A673 (cell line): Measurements from ENCODE around the gene MICAL3. TPM values are rescaled to one million over a fixed set of nuclear protein-coding genes. Genes with fewer than 3 reads are reported as not detected.
"Not testable (repeated sequence)": the region's sequence is repeated elsewhere in the genome, so short reads cannot be mapped to it uniquely, and the experiment has no call there.

Source experiments
- BruUV-seq: library from RNA; stranded (reverse); fragments of 400-500 nt; replicated peaks from 2 replicates; lab custom pipeline; 2021; lab: Mats Ljungman, UMichigan
- CTCF ChIA-PET: fragments of 300-600 bp; sonication (Branson Sonifier 250); formaldehyde crosslinking; loops from one replicate; lab custom pipeline; 2022; ENCODE audit warnings: antibody characterized with exemption; lab: Charles Lee
- POLR2A ChIA-PET: fragments of 300-600 bp; sonication (Branson Sonifier 250); formaldehyde crosslinking; loops from one replicate; lab custom pipeline; 2022; ENCODE audit warnings: antibody characterized with exemption; ENCODE audit not compliant: low non-redundant PET; lab: Charles Lee
- DNase-seq: peaks from one replicate; pipeline ENCODE4 v3.0.0-alpha.2; 2015; ENCODE audit warnings: low spot score
- H3K27ac ChIP-seq: fragments of 200-600 bp; sonication (generic); 2 replicates; pipeline ENCODE4 v1.5.1; 2016; ENCODE audit warnings: mixed run types, low read depth, mild to moderate bottlenecking, mixed read lengths, antibody characterized with exemption, low read length; ENCODE audit not compliant: poor library complexity, severe bottlenecking
- H3K27me3 ChIP-seq: fragments of 200-600 bp; sonication (generic); replicated peaks from 2 replicates; pipeline ENCODE4 v1.6.1; 2017; ENCODE audit warnings: mixed run types, low read depth, mild to moderate bottlenecking, mixed read lengths, antibody characterized with exemption, low read length; ENCODE audit not compliant: insufficient read depth, poor library complexity
- H3K36me3 ChIP-seq: fragments of 200-600 bp; sonication (generic); 2 replicates; pipeline ENCODE4 v1.6.1; 2016; ENCODE audit warnings: mixed run types, mild to moderate bottlenecking, mixed read lengths, antibody characterized with exemption, low read length; ENCODE audit not compliant: insufficient read depth, poor library complexity, severe bottlenecking
- H3K4me1 ChIP-seq: fragments of 200-600 bp; sonication (generic); 2 replicates; pipeline ENCODE4 v1.6.1; 2017; ENCODE audit warnings: mixed run types, mild to moderate bottlenecking, mixed read lengths, antibody characterized with exemption, low read length; ENCODE audit not compliant: insufficient read depth, poor library complexity, severe bottlenecking
- H3K4me3 ChIP-seq: fragments of 200-600 bp; sonication (generic); 2 replicates; pipeline ENCODE4 v1.5.1; 2016; ENCODE audit warnings: low read depth, mixed run types, mild to moderate bottlenecking, mixed read lengths, low read length; ENCODE audit not compliant: poor library complexity, severe bottlenecking
- H3K9me3 ChIP-seq: fragments of 200-600 bp; sonication (generic); 2 replicates; pipeline ENCODE4 v1.6.1; 2016; ENCODE audit warnings: mixed run types, low read depth, mild to moderate bottlenecking, mixed read lengths, antibody characterized with exemption, low read length; ENCODE audit not compliant: poor library complexity, severe bottlenecking
- CTCF ChIP-seq: fragments of 300-800, 200-600 bp; sonication (generic); conservative IDR thresholded peaks from 2 replicates; pipeline ENCODE4 v1.5.1; 2017; ENCODE audit warnings: low read depth, mild to moderate bottlenecking, antibody characterized with exemption, low read length, moderate library complexity, mixed read lengths
- EZH2 ChIP-seq: fragments of 200-600 bp; sonication (generic); IDR thresholded peaks from 2 replicates; pipeline ENCODE4 v1.6.1; 2017; ENCODE audit warnings: borderline replicate concordance, low read depth, mild to moderate bottlenecking, mixed read lengths, antibody characterized with exemption, low read length; ENCODE audit not compliant: poor library complexity, severe bottlenecking
- intact Hi-C: fragments of 100-400 bp; cut with micrococcal nuclease; formaldehyde crosslinking; loops from one replicate; pipeline ENCODE4 v1.10.0; 2022; ENCODE audit not compliant: unreplicated experiment
- total RNA-seq: library from RNA; stranded (reverse); gene quantifications from 2 replicates; pipeline ENCODE4 v1.2.3, GENCODE V29; 2021

The MICAL3 gene
- total RNA-seq, 1 experiment from 2014 or later: 63.6 TPM

- no peaks in the 10 kb centered on the region for H3K9me3 ChIP-seq
- no peak overlapping the region for H3K27ac ChIP-seq
- no peaks in the 10 kb centered on the region for H3K36me3 ChIP-seq
- H3K4me1 ChIP-seq: no peaks in the 10 kb centered on the region
- CTCF ChIA-PET: no interaction called here
- POLR2A ChIA-PET: no interaction called here
- no peak for TF ChIP-seq CTCF
- no TSS peak for BruUV-seq
- no peaks in the 10 kb centered on the region for H3K27me3 ChIP-seq
- intact Hi-C loops: loop anchor here (5.0 kb wide), 1 partner anchor 48 kb away; the partner anchor contains the start of gene PEX26
- no peak for DNase-seq
- no peak overlapping the region for H3K4me3 ChIP-seq
Measured at GRCh38 chr22:18029686-18030267, 5.4 kb upstream of the MICAL3 start.

GRCh38 chr22:18028817-18029527, 4.6 kb upstream of the MICAL3 start:
- H3K27ac ChIP-seq: no peak overlapping the region
- H3K27me3 ChIP-seq: no peaks in the 10 kb centered on the region
- TF ChIP-seq EZH2 (no peak), CTCF (no peak)
- no peaks in the 10 kb centered on the region for H3K4me1 ChIP-seq
- ChIA-PET POLR2A (no interaction called here), CTCF (interaction anchor here (1.3 kb wide), 1 partner anchor 47 kb away, joined by 5 read pairs; no protein-coding TSS in a partner anchor)
- no TSS peak for BruUV-seq
- H3K4me3 ChIP-seq: no peak overlapping the region
- intact Hi-C loops: loop anchor here (5.0 kb wide), 1 partner anchor 48 kb away; the partner anchor contains the start of gene PEX26
- no peak for DNase-seq
- no peaks in the 10 kb centered on the region for H3K36me3 ChIP-seq
- H3K9me3 ChIP-seq: no peaks in the 10 kb centered on the region

- H3K27me3 ChIP-seq, POLR2A ChIA-PET: not testable (repeated sequence)
- intact Hi-C loops: loop anchor here (5.0 kb wide), 1 partner anchor 51 kb away; the partner anchor contains the start of gene PEX26
Measured at GRCh38 chr22:18025898-18026297, 1.5 kb upstream of the MICAL3 start.

More at GRCh38 chr22:18025898-18026297, 1.5 kb upstream of the MICAL3 start:
- not testable (repeated sequence) for BruUV-seq, H3K4me3 ChIP-seq, H3K36me3 ChIP-seq, H3K27ac ChIP-seq, H3K4me1 ChIP-seq, H3K9me3 ChIP-seq, DNase-seq
- CTCF ChIA-PET: interaction anchor here (0.7 kb wide), 1 partner anchor 195 kb away, joined by 4 read pairs; no protein-coding TSS in a partner anchor
